ENCODE data around the gene ATP1A1. TPM values are rescaled to one million over a fixed set of nuclear protein-coding genes. Genes with fewer than 3 reads are reported as not detected.

The ATP1A1 gene
- total and polyA plus RNA-seq, 9 of the 15 experiments (the other 6 are each of a cell fraction or from before 2014, with no cell fraction given) = 99.3 to 513 (median 234) TPM

GRCh38 chr1:116445534-116445933 lies 72.5 kb downstream of the ATP1A1 start:
- Histone ChIP-seq H3K9me1 (ENCODE audit: control insufficient read depth, insufficient read depth, low read length) (no peaks in the 10 kb centered on the region), H3K4me3 (no peak overlapping the region), H2AFZ (ENCODE audit: low read depth, low read length) (no peak overlapping the region), H3K9ac (ENCODE audit: insufficient read depth in 1 of 2, low read depth in 2 of 2, low read length in 2 of 2) (no peak overlapping the region), H3K27me3 (ENCODE audit: control insufficient read depth in 2 of 2, insufficient read depth in 2 of 2, low read length in 2 of 2) (no peaks in the 10 kb centered on the region; a peak in 1 of 5 replicates), H3K79me2 (ENCODE audit: control insufficient read depth, insufficient read depth, low read length) (no peaks in the 10 kb centered on the region), H3K36me3 (ENCODE audit: control insufficient read depth, insufficient read depth, low read length) (no peaks in the 10 kb centered on the region), H4K20me1 (replicated peaks; ENCODE audit: control insufficient read depth, insufficient read depth, low read length) (no peaks in the 10 kb centered on the region), H3K4me1 (replicated peaks in 1 of 2; ENCODE audit: control insufficient read depth in 2 of 2, insufficient read depth in 2 of 2, low read length in 2 of 2) (peaks cover 4 to 10% of the 10 kb centered on the region in 2 experiments; a peak in 3 of 5 replicates), H3K27ac (ENCODE audit: extremely low read depth, low read depth, low read length) (no peak overlapping the region), H3K4me2 (ENCODE audit: insufficient read depth, low read length) (no peak overlapping the region), H3K9me3 (replicated peaks; ENCODE audit: control insufficient read depth, insufficient read depth, low read depth, low read length) (no peaks in the 10 kb centered on the region)
- WGBS (ENCODE audit: insufficient coverage, low coverage, missing lambda C conversion rate) = 7% methylated on average over 1 of the region's 1 CpG
- ATAC-seq = no peak
- CTCF ChIA-PET (ENCODE audit: low intra/inter-chr PET ratio) = no interaction called here
- in situ Hi-C loops (cut with MboI) = no loop called here
- POLR2A ChIA-PET = no interaction called here
- intact Hi-C loops (cut with micrococcal nuclease) = no loop called here
- FAIRE-seq = no peak
- TF ChIP-seq FIP1L1 (IDR thresholded peaks at IDR 0.05; ENCODE audit: low read depth, low read length, poor library complexity, severe bottlenecking) (no peak), STAT5A (IDR thresholded peaks at IDR 0.05; ENCODE audit: borderline replicate concordance, low read length) (no peak), NCOR1 (IDR thresholded peaks at IDR 0.05) (no peak), FOS (IDR thresholded peaks at IDR 0.05; ENCODE audit: extremely low read depth, insufficient read length) (no peak), SREBF2 (CRISPR knock-in tag; IDR thresholded peaks at IDR 0.05) (no peak), HOXB6 (CRISPR knock-in tag; IDR thresholded peaks at IDR 0.05; ENCODE audit: borderline replicate concordance) (no peak), DMBX1 (CRISPR knock-in tag; IDR thresholded peaks at IDR 0.05; ENCODE audit: borderline replicate concordance) (no peak), ILF3 (IDR thresholded peaks at IDR 0.05; ENCODE audit: borderline replicate concordance) (no peak)
- BruUV-seq (replicated peaks) = no TSS peak
- DNase-seq (ENCODE audit: extremely low read depth in 1 of 4, low spot score in 3 of 4) = no peak
